Measurements from ENCODE around the gene CDH22. TPM values are rescaled to one million over a fixed set of nuclear protein-coding genes. Genes with fewer than 3 reads are reported as not detected.

Gene CDH22
- total RNA-seq, 2 donors from 2014 or later, result 0.09 to 0.17 TPM

GRCh38 chr20:46211331-46211722 lies 97.0 kb downstream of the CDH22 start:
- intact Hi-C loops (cut with DNase I, micrococcal nuclease), result no loop called here
- DNase-seq (no peak), ATAC-seq (no peak)

GRCh38 chr20:46210672-46211330 lies 97.5 kb downstream of the CDH22 start:
- ATAC-seq, result no peak
- intact Hi-C loops (cut with DNase I, micrococcal nuclease), result no loop called here
- no peak for DNase-seq

- intact Hi-C loops (cut with DNase I, micrococcal nuclease), result no loop called here
- ATAC-seq (no peak), DNase-seq (no peak)
Measured at GRCh38 chr20:46209930-46210671, 98.2 kb downstream of the CDH22 start.

GRCh38 chr20:46207793-46208192 lies 100.5 kb downstream of the CDH22 start:
- ATAC-seq, result no peak
- intact Hi-C loops (cut with DNase I, micrococcal nuclease), result no loop called here
- DNase-seq, result no peak

- DNase-seq (no peak), ATAC-seq (no peak)
- intact Hi-C loops (cut with DNase I, micrococcal nuclease), result no loop called here
Measured at GRCh38 chr20:46206992-46207549, 101.2 kb downstream of the CDH22 start.

- peak in 1 of 2 donors; percentile 15 for DNase-seq
- intact Hi-C loops (cut with DNase I, micrococcal nuclease), result no loop called here
Measured at GRCh38 chr20:46206025-46206424, 102.3 kb downstream of the CDH22 start.

GRCh38 chr20:46205349-46205748 lies 102.9 kb downstream of the CDH22 start:
- intact Hi-C loops (cut with DNase I, micrococcal nuclease), result no loop called here
- ATAC-seq (no peak), DNase-seq (no peak)

More at GRCh38 chr20:46206025-46206424, 102.3 kb downstream of the CDH22 start:
- no peak for ATAC-seq

- intact Hi-C loops (cut with DNase I, micrococcal nuclease), result no loop called here
- ATAC-seq (no peak), DNase-seq (no peak)
Measured at GRCh38 chr20:46204594-46205186, 103.6 kb downstream of the CDH22 start.

GRCh38 chr20:46203510-46203837 lies 104.8 kb downstream of the CDH22 start:
- intact Hi-C loops (cut with DNase I, micrococcal nuclease), result no loop called here
- DNase-seq (no peak), ATAC-seq (no peak)

GRCh38 chr20:46202766-46203509 lies 105.4 kb downstream of the CDH22 start:
- ATAC-seq (no peak), DNase-seq (no peak)
- intact Hi-C loops (cut with DNase I, micrococcal nuclease), result no loop called here

GRCh38 chr20:46200582-46201570 lies 107.4 kb downstream of the CDH22 start:
- DNase-seq (no peak), ATAC-seq (no peak)
- intact Hi-C loops (cut with DNase I, micrococcal nuclease), result no loop called here

GRCh38 chr20:46199198-46199597 lies 109.1 kb downstream of the CDH22 start:
- DNase-seq (no peak), ATAC-seq (no peak)
- intact Hi-C loops (cut with DNase I, micrococcal nuclease), result no loop called here

- no peak for ATAC-seq
- no peak for DNase-seq
- intact Hi-C loops (cut with DNase I, micrococcal nuclease), result no loop called here
Measured at GRCh38 chr20:46196990-46197389, 111.3 kb downstream of the CDH22 start.

- no peak for DNase-seq
- ATAC-seq, result no peak
- intact Hi-C loops (cut with DNase I, micrococcal nuclease), result no loop called here
Measured at GRCh38 chr20:46195264-46196036, 112.8 kb downstream of the CDH22 start.

- ATAC-seq (no peak), DNase-seq (no peak)
- intact Hi-C loops (cut with DNase I, micrococcal nuclease), result no loop called here
Measured at GRCh38 chr20:46194409-46194808, 113.9 kb downstream of the CDH22 start.

GRCh38 chr20:46192376-46192944 lies 115.8 kb downstream of the CDH22 start:
- intact Hi-C loops (cut with DNase I, micrococcal nuclease), result no loop called here
- ATAC-seq, result no peak
- no peak for DNase-seq

- DNase-seq (no peak), ATAC-seq (no peak)
- intact Hi-C loops (cut with DNase I, micrococcal nuclease), result no loop called here
Measured at GRCh38 chr20:46191611-46192010, 116.7 kb downstream of the CDH22 start.
